Measurements from ENCODE around the gene P4HA1.

P4HA1 gene

DNA sequence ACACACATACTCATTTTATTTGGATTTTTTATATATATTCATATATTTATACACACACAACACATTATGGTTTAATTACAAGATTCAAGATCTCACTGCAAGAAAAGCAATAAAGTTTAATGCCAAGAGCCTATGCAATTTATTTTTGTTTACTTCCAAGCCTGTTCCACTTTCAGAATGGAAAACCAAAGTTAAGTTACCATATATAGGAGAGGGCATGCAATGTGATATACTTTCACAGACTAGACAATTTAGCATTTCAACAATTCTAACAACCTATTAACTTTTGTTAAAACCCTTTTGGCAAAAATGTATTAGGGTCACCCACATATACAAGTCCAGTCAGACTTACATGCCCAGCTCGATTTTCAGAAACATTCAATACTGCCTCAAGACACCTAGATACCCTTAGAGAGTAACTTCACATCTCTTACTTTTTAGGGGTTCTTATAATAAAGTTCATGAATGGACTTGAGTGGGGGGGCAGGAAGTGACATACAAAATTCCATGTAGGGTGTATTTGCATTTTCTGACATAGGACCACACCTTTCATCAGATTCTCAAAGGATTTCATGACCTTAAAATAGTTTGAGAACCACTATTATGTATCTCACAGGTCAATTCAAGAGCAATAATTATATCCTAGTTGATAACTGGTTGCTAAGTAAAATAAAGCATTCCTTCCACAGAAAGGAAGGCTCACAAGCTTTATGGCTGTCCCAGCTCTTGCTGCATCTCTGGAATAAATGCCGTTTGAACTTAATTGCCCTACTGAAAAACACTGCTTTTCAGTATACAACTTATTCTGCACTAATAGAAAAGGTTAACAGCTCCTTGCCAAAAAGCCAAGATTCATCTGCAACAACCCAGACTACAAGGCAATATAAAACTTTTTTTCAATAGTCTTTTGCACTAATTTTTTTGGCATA, 2.5 kb downstream of the P4HA1 start:
- no peak for DNase-seq

DNA sequence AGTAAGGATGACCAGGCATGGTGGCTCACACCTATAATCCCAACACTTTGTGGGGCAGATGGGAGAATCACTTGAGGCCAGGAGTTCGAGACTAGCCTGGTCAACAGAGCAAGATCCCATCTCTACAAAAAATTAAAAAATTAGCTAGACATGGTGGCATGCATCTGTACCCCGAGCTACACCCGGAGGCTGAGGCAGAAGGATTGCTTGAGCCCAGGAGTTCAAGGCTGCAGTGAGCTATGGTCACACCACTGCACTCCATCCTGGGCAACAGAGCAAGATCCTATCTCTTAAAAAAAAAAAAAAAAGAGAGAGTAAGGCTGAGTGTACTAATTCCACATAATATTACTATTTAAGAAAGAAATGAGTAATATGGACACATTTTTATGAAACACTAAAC, 3.8 kb downstream of the P4HA1 start:
- DNase-seq: no peak

DNA sequence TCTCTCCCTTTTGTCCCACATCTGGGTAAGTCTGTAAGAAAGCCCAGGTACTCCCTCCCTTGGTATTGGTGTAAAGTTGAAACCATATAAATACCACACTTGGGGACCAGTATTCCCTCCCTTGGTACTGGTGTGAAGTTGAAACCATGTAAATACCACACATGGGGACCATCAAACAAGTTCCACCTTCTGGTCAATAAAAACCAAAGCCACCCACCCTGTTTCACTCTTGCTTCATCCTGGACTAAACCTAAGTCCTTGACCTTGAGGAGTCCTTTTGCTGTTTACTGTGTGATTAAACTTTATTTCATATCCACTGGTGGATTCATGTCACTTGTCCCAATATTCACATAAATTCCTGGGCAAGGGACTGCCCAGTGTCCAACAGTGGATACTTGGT, 8.4 kb downstream of the P4HA1 start:
- no peak for DNase-seq

- no peak for DNase-seq
Observed at GRCh38 chr10:73086816-73087215, 9.8 kb downstream of the P4HA1 start.

- DNase-seq: no peak
Observed at GRCh38 chr10:73084209-73084608, 12.5 kb downstream of the P4HA1 start.

DNA sequence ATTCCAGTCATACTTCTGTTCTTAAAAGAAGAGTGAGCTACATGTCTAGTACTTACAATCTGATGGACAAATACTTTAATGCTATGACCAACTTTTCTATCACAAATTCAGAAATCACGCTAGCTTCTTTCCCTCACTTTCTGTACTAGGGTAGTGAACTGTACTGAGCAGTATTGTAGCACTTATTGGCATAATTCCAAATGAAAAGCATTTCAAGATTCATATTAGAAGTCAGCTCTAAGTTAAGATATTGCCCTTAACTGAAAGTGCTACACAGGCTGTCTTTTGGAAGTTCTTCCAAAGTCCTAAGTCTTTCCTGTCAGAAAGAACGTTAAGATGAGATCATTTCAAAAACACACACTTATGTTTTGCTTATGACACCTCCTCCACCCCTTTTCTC, 13.4 kb downstream of the P4HA1 start:
- no peak for DNase-seq

- no peak for DNase-seq
Observed at GRCh38 chr10:73079779-73080541, 16.7 kb downstream of the P4HA1 start.

DNA sequence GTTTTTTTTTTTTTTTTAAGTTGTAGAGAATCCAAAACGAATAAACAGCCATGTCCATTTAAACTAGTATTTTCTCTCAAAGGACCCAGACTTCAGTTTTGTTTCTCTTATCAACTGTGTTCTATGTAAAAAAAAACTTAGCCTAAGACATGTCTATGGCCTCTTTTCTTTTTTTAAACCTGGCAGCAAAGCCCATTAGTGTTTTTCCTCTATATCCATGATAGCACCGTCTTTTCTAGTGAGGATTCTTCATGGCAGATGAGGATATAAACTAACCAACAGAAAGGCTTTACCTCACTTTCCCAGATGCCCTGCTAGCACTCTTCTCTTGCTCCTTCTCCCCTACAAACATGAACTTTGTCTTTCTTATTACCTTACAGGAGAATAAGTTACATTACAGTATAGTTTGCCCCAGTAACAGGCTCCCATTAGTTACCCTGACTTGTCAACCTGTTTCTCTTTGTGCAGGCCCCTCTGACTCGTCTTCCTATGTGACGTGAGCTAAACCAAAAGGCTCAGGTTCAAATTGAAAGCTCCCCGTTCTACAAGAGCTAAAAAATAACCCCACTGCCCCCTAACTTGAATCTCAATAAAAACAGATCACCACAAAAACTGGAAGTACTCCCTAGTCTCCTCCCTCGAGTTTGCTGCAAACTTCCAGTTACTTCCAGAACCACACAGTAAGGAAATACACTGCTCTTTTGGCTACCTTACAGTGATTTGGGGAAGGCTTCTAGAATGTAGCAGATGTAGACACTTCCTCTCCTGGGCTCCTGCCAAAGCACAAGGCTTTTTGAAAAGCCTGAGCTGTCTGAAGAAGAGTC, 20.1 kb downstream of the P4HA1 start:
- DNase-seq: no peak

GRCh38 chr10:73075829-73076228, 20.8 kb downstream of the P4HA1 start:
- no peak for DNase-seq

- no peak for DNase-seq
Observed at GRCh38 chr10:73073627-73074026, 23.0 kb downstream of the P4HA1 start.

- no peak for DNase-seq
Observed at GRCh38 chr10:73065441-73065840, 31.2 kb downstream of the P4HA1 start.

- DNase-seq: no peak
Observed at GRCh38 chr10:73061743-73062142, 34.9 kb downstream of the P4HA1 start.

DNA sequence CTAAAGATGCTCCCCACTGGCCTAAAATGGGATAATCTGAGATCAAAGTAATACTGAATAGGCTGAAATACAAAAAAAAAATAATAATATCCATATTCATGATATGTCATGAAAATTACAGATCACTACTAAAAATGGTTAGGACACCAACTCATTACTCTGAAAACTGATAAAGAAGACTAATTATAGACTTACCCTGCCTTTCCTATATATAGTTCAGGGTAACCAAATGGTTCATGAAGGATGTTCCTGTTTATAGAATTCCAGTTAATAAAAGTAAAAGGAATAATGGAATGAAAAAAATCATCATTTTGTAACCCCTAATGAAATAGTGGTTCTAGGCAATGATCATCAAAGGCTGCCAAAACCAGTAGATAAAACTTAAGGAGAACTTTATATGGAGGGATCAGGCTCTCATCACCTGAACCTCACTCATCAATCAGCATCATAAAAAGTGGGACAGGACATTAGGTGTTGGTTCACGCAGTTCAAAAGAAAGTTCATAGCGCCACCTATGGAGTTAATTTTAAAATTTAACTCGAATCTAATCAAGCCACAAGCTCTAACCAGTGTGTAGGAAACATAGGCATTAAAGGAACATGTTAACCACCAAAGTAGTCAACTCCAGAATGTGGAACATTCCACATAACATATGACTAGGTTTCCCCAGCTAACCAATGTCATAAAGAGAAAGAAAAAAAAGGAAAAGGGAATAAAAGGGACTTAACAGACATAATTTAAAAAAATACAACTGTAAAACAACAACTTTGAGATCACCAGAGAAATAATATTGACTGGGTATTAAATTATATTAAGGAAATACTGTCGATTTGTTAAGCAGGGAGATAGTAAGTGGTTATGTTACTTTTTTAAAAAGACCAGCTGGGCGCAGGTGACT, 35.7 kb downstream of the P4HA1 start:
- no peak for DNase-seq

- DNase-seq: no peak
Observed at GRCh38 chr10:73060173-73060572, 36.5 kb downstream of the P4HA1 start.

DNA sequence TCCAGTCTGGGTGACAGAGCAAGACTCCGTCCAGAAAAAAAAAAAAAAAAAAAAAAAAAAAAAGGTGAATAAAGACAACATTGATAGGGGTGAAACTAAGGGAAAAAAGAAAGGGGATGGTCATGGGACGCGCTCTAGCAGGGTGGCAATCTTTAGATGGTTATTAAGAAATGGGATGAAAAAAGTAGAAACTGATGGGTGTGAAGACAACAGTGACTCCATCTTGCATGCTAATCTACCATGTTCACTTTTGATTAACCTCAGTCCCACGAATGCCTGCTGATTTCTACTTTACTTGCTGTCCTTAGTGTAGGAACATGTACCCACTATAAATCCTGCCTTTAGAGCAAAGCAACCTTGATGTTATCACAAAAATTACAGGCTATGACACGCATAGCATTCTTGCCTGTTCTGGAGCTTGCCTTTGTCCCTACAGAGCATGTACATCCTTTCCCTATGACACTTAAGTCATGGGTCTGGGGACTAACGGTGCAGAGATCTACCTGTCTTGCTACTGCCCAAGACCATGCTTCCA, 38.5 kb downstream of the P4HA1 start:
- no peak for DNase-seq

DNA sequence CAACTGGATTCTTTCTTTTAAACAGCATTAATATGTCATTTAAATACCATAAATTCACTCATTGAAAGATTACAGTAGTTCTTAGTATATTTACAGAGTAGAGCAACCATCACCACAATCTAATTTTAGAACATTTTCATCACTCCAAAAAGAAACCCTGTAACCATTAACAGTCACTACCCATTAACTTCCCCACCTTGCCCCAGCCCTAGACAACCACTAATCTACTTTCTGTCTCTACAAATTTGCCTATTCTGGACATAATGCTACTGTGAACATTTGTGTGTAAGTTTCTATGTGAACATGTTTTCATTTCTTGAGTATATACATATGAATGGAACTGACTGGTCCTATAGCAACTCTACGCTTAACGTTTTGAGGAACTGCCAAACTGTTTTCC, 42.4 kb downstream of the P4HA1 start:
- no peak for DNase-seq

- no peak for DNase-seq
Observed at GRCh38 chr10:73053275-73053674, 43.4 kb downstream of the P4HA1 start.

DNA sequence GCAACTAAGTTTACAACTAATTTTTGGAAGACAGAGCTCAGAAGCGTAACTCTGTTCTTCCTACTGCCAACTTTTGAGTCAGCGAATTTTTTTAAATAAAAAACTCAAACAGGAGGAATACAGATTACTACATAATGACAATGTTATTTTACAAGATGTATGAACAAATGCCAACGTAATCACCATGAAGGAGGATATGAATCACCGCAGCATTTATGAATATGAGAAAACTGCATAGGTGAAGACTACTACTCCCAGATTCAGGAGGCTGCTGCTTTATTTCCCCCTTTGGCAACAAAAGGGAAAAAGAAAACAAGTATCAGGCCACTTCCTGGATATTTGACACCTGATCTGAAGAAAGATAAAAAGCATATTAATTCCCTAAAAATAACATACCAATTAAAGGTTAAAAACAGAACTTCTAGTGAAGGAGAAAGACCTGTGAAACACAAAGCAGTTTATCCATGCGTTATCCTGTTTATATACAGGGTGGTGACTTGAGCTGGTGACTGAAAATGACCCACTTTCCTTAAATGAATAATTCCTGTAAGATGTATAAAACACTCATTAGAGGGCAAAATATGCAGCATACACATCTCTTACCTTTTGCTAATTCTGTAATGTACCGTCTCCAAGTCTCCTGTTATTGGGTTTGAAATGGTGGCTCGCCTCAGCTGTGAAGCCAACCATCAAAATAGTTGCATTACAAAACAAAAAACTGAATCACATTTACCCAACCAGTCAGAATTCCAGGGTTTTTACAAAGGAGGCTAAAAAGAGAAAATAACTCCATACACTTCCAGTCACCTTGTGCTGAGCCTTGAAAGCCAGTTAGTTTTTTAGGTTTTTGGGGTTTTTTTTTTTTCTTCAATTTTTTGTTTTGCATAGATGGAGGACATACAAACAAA, 52.0 kb downstream of the P4HA1 start:
- DNase-seq: no peak

DNA sequence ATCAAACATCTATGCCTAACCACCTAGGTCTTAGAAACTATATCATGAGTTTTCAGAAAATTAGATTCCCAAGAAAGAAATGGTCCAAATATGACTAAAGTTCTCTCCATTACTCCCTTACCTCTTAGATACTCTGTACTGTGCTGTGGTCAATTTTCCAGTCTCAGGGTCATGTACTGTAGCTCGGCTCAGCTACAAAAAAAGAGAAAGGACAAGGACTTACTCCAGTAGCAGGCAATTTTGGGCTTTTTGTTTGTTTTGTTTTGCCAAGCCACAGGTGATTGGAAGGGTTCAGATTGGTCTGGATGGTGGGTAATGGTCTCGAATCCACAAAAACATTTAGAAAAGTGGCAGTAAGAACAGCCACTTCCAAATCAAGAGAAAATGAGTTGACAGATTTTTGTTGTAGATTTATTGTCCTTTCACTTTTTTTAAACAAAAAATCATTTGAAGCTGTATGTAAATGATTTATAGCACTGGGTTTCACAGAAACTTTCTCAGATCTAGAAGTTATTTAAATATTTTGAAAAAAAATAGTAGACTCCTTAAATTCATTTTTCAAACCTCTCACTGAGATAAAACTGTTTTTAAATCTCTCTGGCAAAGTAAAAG, 52.8 kb downstream of the P4HA1 start:
- no peak for DNase-seq

GRCh38 chr10:73043319-73043718, 53.3 kb downstream of the P4HA1 start:
- no peak for DNase-seq

Measured in CD4-positive, alpha-beta T cell treated with Interleukin-15 for 1 hour (primary cell).